GM19043 (cell line): Measurements from ENCODE around the gene COL21A1.

ENCODE experiments used
- ATAC-seq: cut with Tn5 transposase; IDR thresholded peaks from one replicate; pipeline ENCODE4 v1.9.1; 2021; ENCODE audit warnings: low read depth; ENCODE audit not compliant: unreplicated experiment

The COL21A1 gene

GRCh38 chr6:56199956-56200355, 47.4 kb downstream of the COL21A1 start:
- ATAC-seq: no peak

GRCh38 chr6:56193846-56194245, 53.5 kb downstream of the COL21A1 start:
- no peak for ATAC-seq

DNA sequence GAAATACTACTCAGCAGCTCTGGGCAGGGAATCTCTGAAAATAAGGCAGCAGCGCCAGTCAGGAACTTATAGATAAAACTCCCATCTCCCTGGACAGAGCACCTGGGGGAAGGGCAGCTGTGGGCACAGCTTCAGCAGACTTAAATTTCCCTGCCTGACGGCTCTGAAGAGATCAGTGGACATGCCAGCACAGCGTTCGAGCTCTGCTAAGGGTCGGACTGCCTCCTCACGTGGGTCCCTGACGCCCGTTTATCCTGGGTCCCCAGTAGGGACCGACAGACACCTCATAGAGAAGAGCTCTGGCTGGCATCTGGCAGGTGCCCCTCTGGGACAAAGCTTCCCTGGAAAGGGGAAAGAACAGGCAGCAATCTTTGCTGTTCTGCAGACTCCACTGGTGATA, 59.0 kb downstream of the COL21A1 start:
- ATAC-seq: no peak

DNA sequence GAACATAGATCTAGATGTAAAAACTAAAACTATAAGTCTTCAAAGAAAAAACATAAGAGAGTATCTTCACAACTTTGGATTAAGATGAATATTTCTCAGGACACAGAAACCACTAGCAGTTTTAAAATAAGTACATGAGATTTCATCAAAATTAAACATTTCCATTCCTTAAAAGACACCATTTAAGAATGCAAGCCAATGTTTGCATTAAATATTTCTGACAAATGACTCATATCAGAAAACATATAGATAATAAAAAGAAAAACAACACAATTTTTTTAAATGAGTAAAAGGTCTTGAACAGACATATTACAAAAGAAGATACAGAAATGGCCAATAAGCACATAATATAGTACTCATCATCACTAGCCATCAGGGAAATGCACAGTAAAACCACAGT, 59.7 kb downstream of the COL21A1 start:
- no peak for ATAC-seq

- no peak for ATAC-seq
These were observed 70.6 kb downstream of the COL21A1 start for GRCh38 chr6:56176741-56177140.

DNA sequence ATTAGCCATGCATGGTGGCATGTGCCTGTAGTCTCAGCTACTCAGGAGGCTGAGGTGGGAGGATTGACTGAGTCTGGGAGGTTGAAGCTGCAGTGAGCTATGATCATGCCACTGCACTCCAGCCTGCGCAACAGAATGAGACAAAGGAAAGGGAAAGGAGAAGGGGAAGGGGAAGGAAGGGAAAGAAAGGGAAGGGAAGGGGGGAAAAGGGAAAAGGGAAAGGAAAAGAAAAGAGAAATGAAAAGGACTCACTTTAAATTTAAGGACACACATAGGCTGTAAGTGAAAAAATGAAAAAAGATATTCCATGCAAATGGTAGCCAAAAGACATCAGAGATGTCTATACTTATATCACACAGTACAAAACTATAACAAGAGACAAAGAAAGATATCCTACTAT, 74.2 kb downstream of the COL21A1 start:
- no peak for ATAC-seq

DNA sequence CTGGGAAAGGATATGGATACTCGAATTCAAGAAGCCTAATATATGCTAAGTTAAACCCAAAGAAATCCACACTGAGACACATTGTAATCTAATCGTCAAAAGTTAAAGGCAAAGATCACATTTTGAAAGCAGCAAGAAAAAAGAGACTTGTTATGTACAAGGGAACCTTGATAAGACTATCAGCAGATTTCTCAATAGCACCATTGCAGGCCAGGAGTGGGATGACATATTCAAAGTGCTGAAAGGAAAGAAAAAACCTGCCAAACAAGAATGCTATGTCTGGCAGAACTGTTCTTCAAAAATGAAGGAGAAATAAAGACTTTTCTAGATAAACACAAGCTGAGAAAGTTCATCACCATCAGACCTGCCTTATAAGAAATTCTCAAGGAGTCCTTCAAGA, 75.2 kb downstream of the COL21A1 start:
- ATAC-seq: no peak

- no peak for ATAC-seq
These were observed 78.0 kb downstream of the COL21A1 start for GRCh38 chr6:56169366-56169765.

GRCh38 chr6:56168596-56168995, 78.8 kb downstream of the COL21A1 start:
- ATAC-seq: no peak

DNA sequence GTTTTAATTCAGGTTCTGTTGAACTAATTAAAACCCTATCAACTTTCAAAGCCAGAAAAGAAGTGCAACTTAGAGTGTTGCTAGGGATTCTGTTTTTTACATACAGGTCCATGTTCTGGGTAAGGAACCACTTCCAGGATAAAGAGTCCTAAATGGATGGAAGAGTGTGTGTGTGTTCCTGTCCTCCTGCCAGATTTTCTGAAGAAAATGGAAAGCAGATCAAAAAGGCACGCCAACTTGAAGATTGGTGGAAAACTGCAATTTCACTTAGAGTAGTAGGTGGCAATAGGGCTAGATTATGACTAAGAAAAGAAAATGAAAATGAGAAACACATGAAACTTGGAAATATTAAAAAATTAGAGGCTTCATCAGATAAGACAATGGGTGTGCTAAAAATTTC, 85.3 kb downstream of the COL21A1 start:
- ATAC-seq: no peak

GRCh38 chr6:56160489-56160888, 86.9 kb downstream of the COL21A1 start:
- no peak for ATAC-seq

GRCh38 chr6:56158571-56158970, 88.8 kb downstream of the COL21A1 start:
- no peak for ATAC-seq

DNA sequence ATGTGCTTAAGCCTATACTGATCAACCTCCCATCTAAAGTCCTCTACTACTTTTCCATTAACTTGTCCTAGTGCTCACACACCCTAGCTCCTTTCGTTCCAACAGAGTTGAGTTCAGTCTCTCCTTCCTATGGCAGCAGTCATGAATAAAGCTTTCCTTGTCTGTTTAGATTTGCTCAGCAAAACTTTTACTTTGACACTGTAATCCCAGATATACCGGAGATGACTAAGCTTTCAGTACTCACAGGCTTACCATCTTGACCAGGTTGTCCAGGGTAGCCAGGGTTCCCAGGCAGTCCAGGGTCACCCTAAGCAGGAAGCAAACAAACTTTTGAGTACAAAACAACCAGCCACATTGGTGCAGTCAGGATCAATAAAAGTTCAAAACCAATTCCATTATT, 90.7 kb downstream of the COL21A1 start:
- no peak for ATAC-seq

- ATAC-seq: no peak
These were observed 91.7 kb downstream of the COL21A1 start for GRCh38 chr6:56155634-56156141.

DNA sequence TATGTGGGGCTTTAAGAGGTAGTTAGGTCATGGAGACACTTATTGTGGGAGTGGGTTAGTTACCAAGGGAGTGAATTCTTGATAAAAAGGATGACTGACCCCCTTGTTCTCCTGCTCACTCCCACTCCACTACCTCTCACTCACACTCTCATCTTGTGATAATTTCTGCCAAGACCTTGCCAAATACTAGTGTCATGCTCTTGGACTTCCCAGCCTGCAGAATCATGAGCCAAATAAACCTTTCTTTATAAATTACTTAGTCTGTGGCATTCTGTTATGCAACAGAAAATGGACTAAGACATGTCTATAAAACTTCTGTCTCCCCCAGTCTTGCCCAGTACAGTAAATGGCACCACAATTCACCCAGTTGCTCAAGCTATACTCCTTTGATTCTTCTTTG, 93.3 kb downstream of the COL21A1 start:
- ATAC-seq: no peak

GRCh38 chr6:56152611-56153010, 94.8 kb downstream of the COL21A1 start:
- no peak for ATAC-seq

GRCh38 chr6:56151609-56152224, 95.7 kb downstream of the COL21A1 start:
- ATAC-seq: no peak

DNA sequence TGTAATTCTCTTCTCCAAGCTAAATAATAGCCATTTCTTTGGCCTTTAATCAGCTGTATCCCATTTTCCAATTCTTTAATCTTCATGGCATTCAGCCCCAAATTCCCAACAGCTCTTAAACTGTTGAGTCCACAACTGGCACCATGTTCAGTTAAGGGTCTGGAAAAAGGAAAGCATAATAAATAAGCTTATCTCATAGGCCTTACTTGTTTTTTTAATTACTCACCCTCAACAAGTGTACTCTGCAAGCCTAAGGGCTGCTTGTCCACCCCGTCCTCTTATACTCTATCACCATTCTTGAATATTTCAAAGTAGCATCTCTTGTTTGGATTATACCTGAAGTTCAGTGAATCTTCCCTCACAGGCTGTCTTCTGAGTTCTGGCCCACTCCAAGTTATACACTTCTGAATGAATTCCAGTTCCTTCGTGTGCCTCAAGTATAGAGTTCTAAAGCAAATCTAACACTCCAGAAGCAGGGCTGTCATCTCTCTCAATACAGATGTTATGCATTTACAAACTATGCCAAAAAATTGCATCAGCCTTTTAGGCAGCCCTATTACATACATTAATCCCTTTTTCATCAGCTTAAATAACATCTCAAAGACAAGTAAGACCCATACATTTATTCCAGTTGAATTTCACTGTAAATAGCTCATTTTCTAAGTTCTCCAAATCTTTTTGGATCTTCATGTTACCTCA, 98.7 kb downstream of the COL21A1 start:
- no peak for ATAC-seq

DNA sequence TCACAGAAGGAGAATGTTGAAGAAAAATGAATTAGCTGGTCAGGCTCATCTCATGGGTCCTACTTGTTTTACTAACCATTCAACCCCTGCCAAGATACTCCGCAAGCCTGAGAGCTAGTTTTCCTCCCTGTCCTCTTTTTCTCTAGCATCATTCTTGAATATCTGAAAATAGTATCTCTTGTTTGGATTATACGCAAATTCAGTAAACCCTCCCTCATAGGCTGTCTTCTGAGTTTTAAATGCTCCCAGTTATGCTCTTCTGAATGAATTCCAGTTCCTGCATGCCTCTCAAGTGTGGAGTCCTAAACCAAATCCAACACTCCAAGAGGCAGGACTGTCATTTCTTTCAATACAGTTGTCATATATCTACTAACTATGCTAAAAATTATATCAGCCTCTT, 99.6 kb downstream of the COL21A1 start:
- no peak for ATAC-seq

GRCh38 chr6:56146086-56146485, 101.3 kb downstream of the COL21A1 start:
- no peak for ATAC-seq

- no peak for ATAC-seq
These were observed 101.8 kb downstream of the COL21A1 start for GRCh38 chr6:56145616-56146015.
